Upper lobe of left lung (tissue), 6 donors: ENCODE results near the gene SELENOO. TPM values are rescaled to one million over a fixed set of nuclear protein-coding genes. Genes with fewer than 3 reads are reported as not detected.

ENCODE experiments used
- ATAC-seq, 2 donors: fragments of 200-7000 bp; cut with Tn5 transposase; one replicate each; pipeline ENCODE4 v1.9.1; 2022; ENCODE audit warnings: mild to moderate bottlenecking in 2 of 2, moderate library complexity in 2 of 2; ENCODE audit not compliant: low FRiP score in 2 of 2
- DNase-seq, 2 donors: peaks; one replicate each; pipeline ENCODE4 v3.0.0-alpha.2; 2019 to 2020
- H3K27ac ChIP-seq, 4 donors: fragments of 200-600 bp; sonication (generic); one replicate each; pipeline ENCODE4 v1.5.1; 2016 to 2019
- H3K27me3 ChIP-seq, 4 donors: fragments of 200-600 bp; sonication (generic); one replicate each; pipeline ENCODE4 v1.5.1; 2017 to 2019
- H3K36me3 ChIP-seq, 4 donors: fragments of 200-600 bp; sonication (generic); one replicate each; pipeline ENCODE4 v1.5.1; 2016 to 2019
- H3K4me1 ChIP-seq, 4 donors: fragments of 200-600 bp; sonication (generic); one replicate each; pipeline ENCODE4 v1.5.1; 2018 to 2019
- H3K4me3 ChIP-seq, 4 donors: fragments of 200-600 bp; sonication (generic); one replicate each; pipeline ENCODE4 v1.5.1; 2017 to 2019; ENCODE audit warnings: mild to moderate bottlenecking in 2 of 4, moderate library complexity in 1 of 4
- H3K9me3 ChIP-seq, 4 donors: fragments of 200-600 bp; sonication (generic); one replicate each; pipeline ENCODE4 v1.5.1; 2018 to 2019
- CTCF ChIP-seq, 6 experiments: fragments of 450-650 bp in 4 of 6; fragments of 200-600 bp in 2 of 6; sonication (generic) in 2 of 6; IDR thresholded peaks; one replicate each; pipeline ENCODE4 v1.5.1; 2016 to 2019; ENCODE audit warnings: antibody characterized with exemption in 6 of 6
- EP300 ChIP-seq, 4 donors: sonication (generic); formaldehyde crosslinking; IDR thresholded peaks; one replicate each; pipeline ENCODE4 v1.5.1; 2017; ENCODE audit warnings: antibody characterized with exemption in 4 of 4, control low read depth in 2 of 4
- POLR2A ChIP-seq, 4 donors: fragments of 450-650 bp; IDR thresholded peaks; one replicate each; pipeline ENCODE4 v1.5.1; 2016 to 2017; ENCODE audit warnings: antibody characterized with exemption in 4 of 4, mild to moderate bottlenecking in 2 of 4
- POLR2AphosphoS5 ChIP-seq, 2 donors: sonication (generic); formaldehyde crosslinking; IDR thresholded peaks; one replicate each; pipeline ENCODE4 v1.5.1; 2017; ENCODE audit warnings: antibody characterized with exemption in 2 of 2
- WGBS, 2 donors: methylation state at CpG; one replicate each; pipeline ENCODE4 v1.1.5; 2017 to 2018; 5-methylcytosine and 5-hydroxymethylcytosine counted together
- total RNA-seq, 6 donors: library from RNA; depleted of rRNA in 4 of 6; stranded (reverse); fragments of >200 nt in 4 of 6; gene quantifications; one replicate each; pipeline versions ENCODE4 v1.1.0 to v1.2.1, GENCODE V29; 2016 to 2021
- donor health status: DM: no; HTN: no; CAD: no; lungs with moderate emphysema.
- donor health status: DM: no; HTN: yes; CAD: no; lungs with severe emphysema.

Gene SELENOO
- total RNA-seq, 6 donors from 2014 or later = 23.1 to 102 (median 28.9) TPM

- ATAC-seq (no peak), DNase-seq (no peak)
- Histone ChIP-seq H3K4me1 (peaks cover 40 to 55% (median 46%) of the 10 kb centered on the region in 4 donors), H3K36me3 (peaks cover 3 to 43% (median 27%) of the 10 kb centered on the region in 4 donors), H3K27me3 (no peaks in the 10 kb centered on the region), H3K4me3 (peak overlapping the region in 3 of 4 donors; percentile 84 to 95 (median 94)), H3K27ac (peak overlapping the region in 1 of 4 donors; percentile 8), H3K9me3 (no peaks in the 10 kb centered on the region)
- TF ChIP-seq EP300 (IDR thresholded peaks at IDR 0.05) (no peak), POLR2AphosphoS5 (IDR thresholded peaks at IDR 0.05) (no peak), CTCF (IDR thresholded peaks at IDR 0.05) (no peak), POLR2A (IDR thresholded peaks at IDR 0.05) (no peak)
- WGBS, 2 donors = 62 to 70% methylated on average over 14 of the region's 14 CpGs
Observed at GRCh38 chr22:50242406-50242949, 41.7 kb downstream of the SELENOO start.

- ATAC-seq (no peak), DNase-seq (no peak)
- Histone ChIP-seq H3K27me3 (no peaks in the 10 kb centered on the region), H3K36me3 (peaks cover 3 to 43% (median 33%) of the 10 kb centered on the region in 4 donors), H3K4me3 (peak overlapping the region; percentile 84 to 99 (median 94)), H3K4me1 (peaks cover 40 to 69% (median 49%) of the 10 kb centered on the region in 4 donors), H3K9me3 (no peaks in the 10 kb centered on the region), H3K27ac (peak overlapping the region; percentile 91 to 97 (median 95))
- 13 to 14% methylated on average over 19 to 27 of the region's 27 CpGs for WGBS, 2 donors
- TF ChIP-seq CTCF (IDR thresholded peaks at IDR 0.05) (no peak), EP300 (IDR thresholded peaks at IDR 0.05) (no peak), POLR2A (IDR thresholded peaks at IDR 0.05) (no peak), POLR2AphosphoS5 (IDR thresholded peaks at IDR 0.05) (no peak)
Observed at GRCh38 chr22:50243685-50244419, 43.0 kb downstream of the SELENOO start.

GRCh38 chr22:50244420-50245213 is 43.8 kb downstream of the SELENOO start, which contains the start of gene TUBGCP6:
TUBGCP6 (minus strand) TSS chr22:50245023; CDS start chr22:50244459, 564 bp downstream.
- no peaks in the 10 kb centered on the region for H3K9me3 ChIP-seq
- peak within 1 kb of the TSS; percentile 91 to 97 (median 95) for H3K27ac ChIP-seq
- TF ChIP-seq CTCF (IDR thresholded peaks at IDR 0.05) = peak in 4 of 6 experiments; percentile 45 to 68 (median 50)
- peak in 1 of 4 donors; percentile 81 for TF ChIP-seq EP300 (IDR thresholded peaks at IDR 0.05)
- TF ChIP-seq POLR2A (IDR thresholded peaks at IDR 0.05) = peak in 3 of 4 donors; percentile 66 to 91 (median 82)
- TF ChIP-seq POLR2AphosphoS5 (IDR thresholded peaks at IDR 0.05) = peak; percentile 96 to 98
- H3K4me1 ChIP-seq = peaks cover 43 to 77% (median 52%) of the 10 kb centered on the region in 4 donors
- ATAC-seq (peak; percentile 92 to 97), DNase-seq (peak; percentile 96 to 99)
- H3K4me3 ChIP-seq = peak within 1 kb of the TSS; percentile 84 to 99 (median 94)
- WGBS, 2 donors = 0% methylated on average over 6 to 74 of the region's 76 CpGs
- H3K36me3 ChIP-seq = peaks cover 3 to 39% (median 26%) of the 10 kb centered on the region in 4 donors
- no peaks in the 10 kb centered on the region for H3K27me3 ChIP-seq

- Histone ChIP-seq H3K36me3 (peaks cover 3 to 32% (median 21%) of the 10 kb centered on the region in 4 donors), H3K27ac (peak overlapping the region; percentile 91 to 97 (median 95)), H3K4me3 (peak overlapping the region; percentile 84 to 99 (median 94)), H3K4me1 (peaks cover 51 to 84% (median 60%) of the 10 kb centered on the region in 4 donors), H3K9me3 (no peaks in the 10 kb centered on the region), H3K27me3 (no peaks in the 10 kb centered on the region)
- ATAC-seq = peak; percentile 2 to 50
- 15 to 21% methylated on average over 13 to 42 of the region's 53 CpGs for WGBS, 2 donors
- TF ChIP-seq EP300 (IDR thresholded peaks at IDR 0.05) (no peak), CTCF (IDR thresholded peaks at IDR 0.05) (no peak)
- DNase-seq = peak in 1 of 2 donors; percentile 77
Observed at GRCh38 chr22:50245214-50246072, 44.6 kb downstream of the SELENOO start.
